Mesenchymal stem cell (in vitro differentiated cells and primary cell): ENCODE results near the gene CD8A.
"Not testable (repeated sequence)": the region's sequence is repeated elsewhere in the genome, so short reads cannot be mapped to it uniquely, and the experiment has no call there.

Experiments
- DNase-seq: peaks from one replicate; pipeline ENCODE4 v3.0.0-alpha.2; 2013
- H2AFZ ChIP-seq: one replicate; pipeline ENCODE4 v1.6.1; 2013; ENCODE audit warnings: low read depth, mild to moderate bottlenecking, control low read depth, inconsistent platforms, low read length, moderate library complexity
- H2AK5ac ChIP-seq: 2 replicates; pipeline ENCODE4 v1.6.1; 2013; ENCODE audit warnings: low read length, moderate library complexity, mild to moderate bottlenecking, inconsistent platforms; ENCODE audit not compliant: severe bottlenecking
- H2BK120ac ChIP-seq: one replicate; pipeline ENCODE4 v1.6.1; 2013; ENCODE audit warnings: low read depth, mild to moderate bottlenecking, inconsistent platforms, low read length, moderate library complexity
- H2BK12ac ChIP-seq, 2 experiments: one replicate each; pipeline ENCODE4 v1.6.1; 2013; ENCODE audit warnings: inconsistent platforms in 2 of 2, low read length in 2 of 2, mild to moderate bottlenecking in 2 of 2, moderate library complexity in 2 of 2, control low read depth in 1 of 2
- H2BK15ac ChIP-seq: one replicate; pipeline ENCODE4 v1.6.1; 2013; ENCODE audit warnings: mild to moderate bottlenecking, low read depth, inconsistent platforms; ENCODE audit not compliant: poor library complexity, severe bottlenecking
- H2BK5ac ChIP-seq: 2 replicates; pipeline ENCODE4 v1.6.1; 2013; ENCODE audit warnings: low read depth, mild to moderate bottlenecking, low read length, control low read depth, inconsistent platforms; ENCODE audit not compliant: poor library complexity, severe bottlenecking
- H3K14ac ChIP-seq, 2 experiments: one replicate each; pipeline ENCODE4 v1.6.1; 2013; ENCODE audit warnings: inconsistent platforms in 2 of 2, low read length in 2 of 2, control low read depth in 1 of 2, mild to moderate bottlenecking in 1 of 2, moderate library complexity in 1 of 2
- H3K18ac ChIP-seq, 2 experiments: one replicate each; pipeline ENCODE4 v1.6.1; 2013; ENCODE audit warnings: inconsistent platforms in 2 of 2, low read length in 2 of 2, control low read depth in 1 of 2, low read depth in 1 of 2, mild to moderate bottlenecking in 1 of 2
- H3K23ac ChIP-seq, 2 experiments: one replicate each; pipeline ENCODE4 v1.6.1; 2013; ENCODE audit warnings: inconsistent platforms in 2 of 2, low read length in 2 of 2, mild to moderate bottlenecking in 2 of 2, moderate library complexity in 2 of 2, control low read depth in 1 of 2
- H3K27ac ChIP-seq: 2 replicates; pipeline ENCODE4 v1.5.1; 2013; ENCODE audit warnings: mild to moderate bottlenecking, moderate library complexity, low read length, control low read depth, inconsistent platforms; ENCODE audit not compliant: poor library complexity, severe bottlenecking
- H3K27me3 ChIP-seq, 2 experiments: 2 replicates each; pipeline versions ENCODE4 v1.6.1 to v1.7.0; 2013; ENCODE audit warnings: low read length in 2 of 2, mild to moderate bottlenecking in 2 of 2, moderate library complexity in 2 of 2, control low read depth in 1 of 2, inconsistent platforms in 1 of 2; ENCODE audit not compliant: control insufficient read depth in 1 of 2, insufficient read depth in 1 of 2
- H3K36me3 ChIP-seq, 2 experiments: 2 replicates each; pipeline versions ENCODE4 v1.6.1 to v1.7.0; 2013; ENCODE audit warnings: low read length in 2 of 2, control low read depth in 1 of 2, inconsistent platforms in 1 of 2, low read depth in 1 of 2, mild to moderate bottlenecking in 1 of 2; ENCODE audit not compliant: insufficient read depth in 2 of 2, control insufficient read depth in 1 of 2
- H3K4ac ChIP-seq, 2 experiments: one replicate each; pipeline ENCODE4 v1.6.1; 2013; ENCODE audit warnings: inconsistent platforms in 2 of 2, low read length in 2 of 2, mild to moderate bottlenecking in 2 of 2, moderate library complexity in 2 of 2, control low read depth in 1 of 2, low read depth in 1 of 2
- H3K4me1 ChIP-seq: 2 replicates; pipeline ENCODE4 v1.6.1; 2013; ENCODE audit warnings: low read depth, low read length, control low read depth; ENCODE audit not compliant: control insufficient read depth, insufficient read depth
- H3K4me2 ChIP-seq: 2 replicates; pipeline ENCODE4 v1.6.1; 2013; ENCODE audit warnings: low read length, mild to moderate bottlenecking, inconsistent platforms; ENCODE audit not compliant: poor library complexity, severe bottlenecking
- H3K4me3 ChIP-seq, 2 experiments: 2 replicates each; pipeline versions ENCODE4 v1.5.1 to v1.7.0; 2013; ENCODE audit warnings: low read length in 2 of 2, mild to moderate bottlenecking in 2 of 2, control low read depth in 1 of 2, low read depth in 1 of 2; ENCODE audit not compliant: insufficient read depth in 1 of 2
- H3K79me1 ChIP-seq: replicated peaks from 2 replicates; pipeline ENCODE4 v1.6.1; 2013; ENCODE audit warnings: mild to moderate bottlenecking, control low read depth, low read length, inconsistent platforms; ENCODE audit not compliant: poor library complexity, severe bottlenecking
- H3K9ac ChIP-seq: 2 replicates; pipeline ENCODE4 v1.7.0; 2013; ENCODE audit warnings: mild to moderate bottlenecking, low read length, moderate library complexity
- H3K9me3 ChIP-seq: 2 replicates; pipeline ENCODE4 v1.7.0; 2013; ENCODE audit warnings: mild to moderate bottlenecking, low read length; ENCODE audit not compliant: control insufficient read depth
- H4K8ac ChIP-seq: one replicate; pipeline ENCODE4 v1.6.1; 2013; ENCODE audit warnings: inconsistent platforms, mild to moderate bottlenecking, low read length, moderate library complexity
- H4K91ac ChIP-seq: one replicate; pipeline ENCODE4 v1.6.1; 2013; ENCODE audit warnings: mild to moderate bottlenecking, low read length, inconsistent platforms
- WGBS: methylation state at CpG from one replicate; pipeline ENCODE4 v1.1.7; 2013; ENCODE audit warnings: mixed read lengths; 5-methylcytosine and 5-hydroxymethylcytosine counted together

Gene CD8A

GRCh38 chr2:86836915-86837695 is 46.4 kb upstream of the CD8A start:
- not testable (repeated sequence) for H3K14ac ChIP-seq, H2AK5ac ChIP-seq, H3K9me3 ChIP-seq, H3K36me3 ChIP-seq, H2BK5ac ChIP-seq, H3K18ac ChIP-seq, H3K4ac ChIP-seq, H3K4me2 ChIP-seq, H3K27me3 ChIP-seq, H3K79me1 ChIP-seq, H2BK120ac ChIP-seq, H3K27ac ChIP-seq, H3K4me1 ChIP-seq, H2BK12ac ChIP-seq, H3K23ac ChIP-seq, H2BK15ac ChIP-seq, H2AFZ ChIP-seq, H4K91ac ChIP-seq, H4K8ac ChIP-seq
- WGBS: 24% methylated on average over 10 of the region's 19 CpGs
- Histone ChIP-seq H3K9ac (peak overlapping the region; percentile 70), H3K4me3 (peak overlapping the region in 1 of 2 experiments; percentile 59)
- DNase-seq: peak; percentile 90

- H4K91ac ChIP-seq, H3K4me3 ChIP-seq, H2BK5ac ChIP-seq, H2AFZ ChIP-seq, H3K23ac ChIP-seq, H3K4ac ChIP-seq, H3K14ac ChIP-seq, H3K27me3 ChIP-seq, H3K4me1 ChIP-seq, H3K4me2 ChIP-seq, H3K9ac ChIP-seq, H2BK15ac ChIP-seq, H2BK120ac ChIP-seq, H3K9me3 ChIP-seq, H3K79me1 ChIP-seq, H3K18ac ChIP-seq, H2AK5ac ChIP-seq, DNase-seq, H3K27ac ChIP-seq, H4K8ac ChIP-seq, H3K36me3 ChIP-seq, H2BK12ac ChIP-seq: not testable (repeated sequence)
- WGBS: 56% methylated on average over 4 of the region's 4 CpGs
Measured at GRCh38 chr2:86835548-86835889, 44.8 kb upstream of the CD8A start.

DNA sequence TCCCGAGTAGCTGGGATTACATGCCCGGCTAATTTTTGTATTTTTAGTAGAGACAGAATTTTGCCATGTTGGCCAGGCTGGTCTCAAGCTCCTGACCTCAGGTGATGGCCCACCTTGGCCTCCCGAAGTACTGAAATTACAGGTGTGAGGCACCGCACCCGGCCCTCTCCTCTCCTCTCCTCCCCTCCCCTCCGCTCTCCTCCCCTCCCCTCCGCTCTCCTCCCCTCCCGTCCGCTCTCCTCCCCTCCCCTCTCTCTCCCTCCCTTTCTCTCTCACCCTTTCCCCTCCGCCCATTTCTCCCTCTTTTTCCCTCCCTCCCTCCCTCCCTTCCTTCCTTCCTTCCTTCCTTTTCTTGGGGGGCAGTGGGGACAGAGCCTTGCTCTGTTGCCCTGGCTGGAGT is 42.6 kb upstream of the CD8A start:
- no peak overlapping the region for H4K91ac ChIP-seq
- WGBS: 75% methylated on average over 9 of the region's 10 CpGs

DNA sequence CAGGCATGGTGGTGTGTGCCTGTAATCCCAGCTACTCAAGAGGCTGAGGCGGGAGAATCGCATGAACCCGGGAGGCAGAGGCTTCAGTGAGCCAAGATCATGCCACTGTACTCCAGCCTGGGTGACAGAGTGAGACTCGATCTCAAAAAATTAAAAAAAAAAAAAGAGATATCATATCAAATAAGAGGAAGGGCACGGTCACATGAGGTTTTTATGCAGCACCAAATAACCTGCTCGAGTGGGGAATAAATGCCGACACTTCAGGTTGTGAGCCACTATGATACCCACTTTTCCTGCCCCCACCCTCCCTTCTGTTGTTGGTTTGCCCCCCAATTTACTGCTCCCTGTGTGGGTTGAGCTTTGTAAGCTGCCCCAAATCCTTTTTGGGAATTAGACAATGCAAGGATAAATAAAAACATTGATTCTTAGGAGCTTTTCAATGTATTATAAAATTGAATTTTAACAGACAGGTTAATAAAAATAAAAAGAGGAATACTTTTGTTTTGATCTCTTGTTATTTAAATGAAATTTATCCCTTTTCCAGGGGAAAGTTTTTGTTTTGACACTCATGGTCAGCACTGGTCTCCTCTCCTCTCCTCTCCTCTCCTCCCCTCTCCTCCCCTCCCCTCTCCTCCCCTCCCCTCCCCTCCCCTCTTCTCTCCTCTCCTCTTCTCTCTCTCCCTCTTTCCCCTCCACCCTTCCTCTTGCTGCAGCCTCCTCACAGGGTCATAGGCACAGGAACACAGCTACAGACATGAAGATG is 41.8 kb upstream of the CD8A start:
- H4K8ac ChIP-seq: no peak overlapping the region
- H3K4ac ChIP-seq: no peak overlapping the region
- H3K4me3 ChIP-seq: no peak overlapping the region
- no peak overlapping the region for H2BK12ac ChIP-seq
- H3K4me1 ChIP-seq: no peaks in the 10 kb centered on the region
- no peak overlapping the region for H2BK5ac ChIP-seq
- no peak overlapping the region for H3K18ac ChIP-seq
- no peak overlapping the region for H2AK5ac ChIP-seq
- H3K36me3 ChIP-seq: no peaks in the 10 kb centered on the region
- no peak overlapping the region for H3K9ac ChIP-seq
- no peak overlapping the region for H3K27ac ChIP-seq
- no peak overlapping the region for H2BK15ac ChIP-seq
- no peak overlapping the region for H4K91ac ChIP-seq
- WGBS: 86% methylated on average over 7 of the region's 7 CpGs
- no peak overlapping the region for H2AFZ ChIP-seq
- no peak overlapping the region for H3K23ac ChIP-seq
- H3K79me1 ChIP-seq: no peaks in the 10 kb centered on the region
- H2BK120ac ChIP-seq: no peak overlapping the region
- H3K4me2 ChIP-seq: no peak overlapping the region
- H3K14ac ChIP-seq: no peak overlapping the region
- no peaks in the 10 kb centered on the region for H3K9me3 ChIP-seq
- DNase-seq: no peak
- no peaks in the 10 kb centered on the region for H3K27me3 ChIP-seq

More for the DNA sequence above, 42.6 kb upstream of the CD8A start:
- Histone ChIP-seq H3K14ac (no peak overlapping the region), H3K27ac (no peak overlapping the region), H3K4me3 (no peak overlapping the region), H2BK120ac (no peak overlapping the region), H4K8ac (no peak overlapping the region), H3K23ac (no peak overlapping the region), H3K27me3 (no peaks in the 10 kb centered on the region), H2BK5ac (no peak overlapping the region), H2BK12ac (no peak overlapping the region), H2BK15ac (no peak overlapping the region), H3K4me1 (no peaks in the 10 kb centered on the region), H2AFZ (no peak overlapping the region), H3K79me1 (no peaks in the 10 kb centered on the region), H3K36me3 (no peaks in the 10 kb centered on the region), H3K18ac (no peak overlapping the region), H3K4ac (no peak overlapping the region), H3K9ac (no peak overlapping the region), H3K4me2 (no peak overlapping the region), H3K9me3 (no peaks in the 10 kb centered on the region), H2AK5ac (no peak overlapping the region)
- DNase-seq: no peak
